Measurements from ENCODE around the gene METAP1D.
"Not testable (repeated sequence)": the region's sequence is repeated elsewhere in the genome, so short reads cannot be mapped to it uniquely, and the experiment has no call there.

DNA sequence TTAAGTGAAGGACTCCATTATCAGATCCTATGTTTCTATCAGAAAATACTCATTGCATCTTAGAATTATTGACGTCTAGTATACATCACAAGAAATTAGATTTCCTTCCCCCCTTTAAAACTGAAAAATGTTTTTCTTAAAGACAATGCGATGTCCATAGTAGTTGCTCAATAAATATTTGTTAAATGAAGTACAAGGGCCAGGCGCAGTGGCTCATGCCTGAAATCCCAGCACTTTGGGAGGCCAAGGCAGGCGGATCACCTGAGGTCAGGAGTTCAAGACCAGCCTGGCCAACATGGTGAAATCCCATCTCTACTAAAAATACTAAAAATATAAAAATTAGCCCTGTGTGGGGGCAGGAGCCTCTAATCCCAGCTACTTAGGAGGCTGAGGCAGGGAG, 68.2 kb downstream of the METAP1D start:
- TF ChIP-seq CEBPB (IDR thresholded peaks at IDR 0.05; ENCODE audit: low read depth, low read length); CTCF (conservative IDR thresholded peaks at IDR 0.05; ENCODE audit: low read depth, low read length); NFE2L2 (IDR thresholded peaks at IDR 0.05; ENCODE audit: low read depth, low read length); POLR2A (IDR thresholded peaks at IDR 0.05; ENCODE audit: low read depth, low read length); MAZ (IDR thresholded peaks at IDR 0.05; ENCODE audit: borderline replicate concordance, low read depth, low read length); FOS (IDR thresholded peaks at IDR 0.05; ENCODE audit: low read depth, low read length); RAD21 (IDR thresholded peaks at IDR 0.05; ENCODE audit: low read length); RCOR1 (IDR thresholded peaks at IDR 0.05; ENCODE audit: insufficient replicate concordance, low read length); SMC3 (IDR thresholded peaks at IDR 0.05; ENCODE audit: low read depth, low read length); BHLHE40 (IDR thresholded peaks at IDR 0.05; ENCODE audit: low read depth, low read length); CHD1 (IDR thresholded peaks at IDR 0.05; ENCODE audit: low read depth, low read length); RFX5 (IDR thresholded peaks at IDR 0.05; ENCODE audit: low read depth, low read length); MXI1 (IDR thresholded peaks at IDR 0.05; ENCODE audit: borderline replicate concordance, low read depth, low read length): not testable (repeated sequence)
- TF ChIP-seq, protein P1, sequence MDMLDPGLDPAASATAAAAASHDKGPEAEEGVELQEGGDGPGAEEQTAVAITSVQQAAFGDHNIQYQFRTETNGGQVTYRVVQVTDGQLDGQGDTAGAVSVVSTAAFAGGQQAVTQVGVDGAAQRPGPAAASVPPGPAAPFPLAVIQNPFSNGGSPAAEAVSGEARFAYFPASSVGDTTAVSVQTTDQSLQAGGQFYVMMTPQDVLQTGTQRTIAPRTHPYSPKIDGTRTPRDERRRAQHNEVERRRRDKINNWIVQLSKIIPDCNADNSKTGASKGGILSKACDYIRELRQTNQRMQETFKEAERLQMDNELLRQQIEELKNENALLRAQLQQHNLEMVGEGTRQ (IDR thresholded peaks at IDR 0.05; ENCODE audit: low read depth, low read length), result not testable (repeated sequence)
